Measurements from ENCODE around the gene ACTR5. TPM values are rescaled to one million over a fixed set of nuclear protein-coding genes. Genes with fewer than 3 reads are reported as not detected.
A peak's percentile ranks its signal among the peaks of the same experiment; 100 is the strongest.

Gene ACTR5
- total RNA-seq = 7.3 TPM

- Histone ChIP-seq H3K36me3 (ENCODE audit: control insufficient read depth in 3 of 3, insufficient read depth in 3 of 3, low read length in 3 of 3) (peaks cover 3 to 10% (median 4%) of the 10 kb centered on the region in 3 donors), H3K9me3 (ENCODE audit: control insufficient read depth in 3 of 3, low read length in 3 of 3) (no peaks in the 10 kb centered on the region), H3K27ac (ENCODE audit: low read depth, low read length) (peak within 1 kb of the TSS; percentile 87), H3K9ac (ENCODE audit: low read depth in 1 of 3, low read length in 3 of 3) (peak within 1 kb of the TSS; percentile 88 to 94 (median 91)), H3K27me3 (ENCODE audit: control insufficient read depth in 3 of 3, insufficient read depth in 3 of 3, low read length in 3 of 3) (peaks cover 0 to 6% (median 0%) of the 10 kb centered on the region in 3 donors), H3K4me1 (ENCODE audit: control insufficient read depth in 3 of 3, insufficient read depth in 3 of 3, low read length in 3 of 3) (peaks cover 12 to 21% (median 17%) of the 10 kb centered on the region in 3 donors), H3K4me3 (ENCODE audit: low read length in 3 of 3) (peak within 1 kb of the TSS; percentile 82 to 95 (median 94))
These were observed at the start of gene ACTR5 for GRCh38 chr20:38748097-38748860. Gene ACTR5, plus strand, starts transcription at chr20:38748460. Its CDS starts 19 bp downstream, at chr20:38748479.

- H3K27me3 ChIP-seq (ENCODE audit: control insufficient read depth in 3 of 3, insufficient read depth in 3 of 3, low read length in 3 of 3) = peaks cover 29 to 49% (median 31%) of the 10 kb centered on the region in 3 donors
- no peak overlapping the region for H3K9ac ChIP-seq (ENCODE audit: low read depth in 1 of 3, low read length in 3 of 3)
These were observed 49.7 kb upstream of the ACTR5 start for GRCh38 chr20:38698541-38698940.

GRCh38 chr20:38700141-38700540 lies 48.1 kb upstream of the ACTR5 start:
- no peak overlapping the region for H3K9ac ChIP-seq (ENCODE audit: low read depth in 1 of 3, low read length in 3 of 3)
- H3K36me3 ChIP-seq (ENCODE audit: control insufficient read depth in 3 of 3, insufficient read depth in 3 of 3, low read length in 3 of 3) = no peaks in the 10 kb centered on the region
- H3K4me3 ChIP-seq (ENCODE audit: low read length in 3 of 3) = no peak overlapping the region
- H3K27me3 ChIP-seq (ENCODE audit: control insufficient read depth in 3 of 3, insufficient read depth in 3 of 3, low read length in 3 of 3) = peaks cover 38 to 62% (median 39%) of the 10 kb centered on the region in 3 donors
- no peaks in the 10 kb centered on the region for H3K9me3 ChIP-seq (ENCODE audit: control insufficient read depth in 3 of 3, low read length in 3 of 3)
- H3K4me1 ChIP-seq (ENCODE audit: control insufficient read depth in 3 of 3, insufficient read depth in 3 of 3, low read length in 3 of 3) = no peaks in the 10 kb centered on the region
- H3K27ac ChIP-seq (ENCODE audit: low read depth, low read length) = no peak overlapping the region

More at GRCh38 chr20:38698541-38698940, 49.7 kb upstream of the ACTR5 start:
- Histone ChIP-seq H3K4me1 (ENCODE audit: control insufficient read depth in 3 of 3, insufficient read depth in 3 of 3, low read length in 3 of 3) (no peaks in the 10 kb centered on the region), H3K4me3 (ENCODE audit: low read length in 3 of 3) (no peak overlapping the region), H3K9me3 (ENCODE audit: control insufficient read depth in 3 of 3, low read length in 3 of 3) (no peaks in the 10 kb centered on the region), H3K36me3 (ENCODE audit: control insufficient read depth in 3 of 3, insufficient read depth in 3 of 3, low read length in 3 of 3) (no peaks in the 10 kb centered on the region), H3K27ac (ENCODE audit: low read depth, low read length) (no peak overlapping the region)

- Histone ChIP-seq H3K4me1 (ENCODE audit: control insufficient read depth in 3 of 3, insufficient read depth in 3 of 3, low read length in 3 of 3) (no peaks in the 10 kb centered on the region), H3K4me3 (ENCODE audit: low read length in 3 of 3) (no peak overlapping the region), H3K36me3 (ENCODE audit: control insufficient read depth in 3 of 3, insufficient read depth in 3 of 3, low read length in 3 of 3) (no peaks in the 10 kb centered on the region), H3K9me3 (ENCODE audit: control insufficient read depth in 3 of 3, low read length in 3 of 3) (no peaks in the 10 kb centered on the region), H3K27ac (ENCODE audit: low read depth, low read length) (no peak overlapping the region), H3K9ac (ENCODE audit: low read depth in 1 of 3, low read length in 3 of 3) (no peak overlapping the region), H3K27me3 (ENCODE audit: control insufficient read depth in 3 of 3, insufficient read depth in 3 of 3, low read length in 3 of 3) (peaks cover 40 to 67% (median 41%) of the 10 kb centered on the region in 3 donors)
These were observed 47.3 kb upstream of the ACTR5 start for GRCh38 chr20:38700926-38701325.

- Histone ChIP-seq H3K27me3 (ENCODE audit: control insufficient read depth in 3 of 3, insufficient read depth in 3 of 3, low read length in 3 of 3) (peaks cover 41 to 61% (median 48%) of the 10 kb centered on the region in 3 donors), H3K27ac (ENCODE audit: low read depth, low read length) (no peak overlapping the region), H3K9me3 (ENCODE audit: control insufficient read depth in 3 of 3, low read length in 3 of 3) (no peaks in the 10 kb centered on the region)
These were observed 44.7 kb upstream of the ACTR5 start for GRCh38 chr20:38703526-38703925.

GRCh38 chr20:38704136-38704535 lies 44.1 kb upstream of the ACTR5 start:
- H3K4me3 ChIP-seq (ENCODE audit: low read length in 3 of 3) = no peak overlapping the region
- H3K36me3 ChIP-seq (ENCODE audit: control insufficient read depth in 3 of 3, insufficient read depth in 3 of 3, low read length in 3 of 3) = no peaks in the 10 kb centered on the region
- peaks cover 41 to 55% (median 48%) of the 10 kb centered on the region in 3 donors for H3K27me3 ChIP-seq (ENCODE audit: control insufficient read depth in 3 of 3, insufficient read depth in 3 of 3, low read length in 3 of 3)
- no peaks in the 10 kb centered on the region for H3K4me1 ChIP-seq (ENCODE audit: control insufficient read depth in 3 of 3, insufficient read depth in 3 of 3, low read length in 3 of 3)
- H3K9me3 ChIP-seq (ENCODE audit: control insufficient read depth in 3 of 3, low read length in 3 of 3) = no peaks in the 10 kb centered on the region
- H3K27ac ChIP-seq (ENCODE audit: low read depth, low read length) = no peak overlapping the region
- H3K9ac ChIP-seq (ENCODE audit: low read depth in 1 of 3, low read length in 3 of 3) = no peak overlapping the region

More at GRCh38 chr20:38703526-38703925, 44.7 kb upstream of the ACTR5 start:
- Histone ChIP-seq H3K4me1 (ENCODE audit: control insufficient read depth in 3 of 3, insufficient read depth in 3 of 3, low read length in 3 of 3) (no peaks in the 10 kb centered on the region), H3K4me3 (ENCODE audit: low read length in 3 of 3) (no peak overlapping the region), H3K36me3 (ENCODE audit: control insufficient read depth in 3 of 3, insufficient read depth in 3 of 3, low read length in 3 of 3) (no peaks in the 10 kb centered on the region), H3K9ac (ENCODE audit: low read depth in 1 of 3, low read length in 3 of 3) (no peak overlapping the region)

GRCh38 chr20:38706509-38706908 lies 41.8 kb upstream of the ACTR5 start:
- H3K27ac ChIP-seq (ENCODE audit: low read depth, low read length) = no peak overlapping the region
- H3K4me1 ChIP-seq (ENCODE audit: control insufficient read depth in 3 of 3, insufficient read depth in 3 of 3, low read length in 3 of 3) = no peaks in the 10 kb centered on the region
- no peak overlapping the region for H3K4me3 ChIP-seq (ENCODE audit: low read length in 3 of 3)
- H3K9me3 ChIP-seq (ENCODE audit: control insufficient read depth in 3 of 3, low read length in 3 of 3) = no peaks in the 10 kb centered on the region
- H3K36me3 ChIP-seq (ENCODE audit: control insufficient read depth in 3 of 3, insufficient read depth in 3 of 3, low read length in 3 of 3) = no peaks in the 10 kb centered on the region
- H3K9ac ChIP-seq (ENCODE audit: low read depth in 1 of 3, low read length in 3 of 3) = no peak overlapping the region
- peaks cover 25 to 48% (median 31%) of the 10 kb centered on the region in 3 donors for H3K27me3 ChIP-seq (ENCODE audit: control insufficient read depth in 3 of 3, insufficient read depth in 3 of 3, low read length in 3 of 3)

GRCh38 chr20:38714308-38714707 lies 34.0 kb upstream of the ACTR5 start:
- Histone ChIP-seq H3K27me3 (ENCODE audit: control insufficient read depth in 3 of 3, insufficient read depth in 3 of 3, low read length in 3 of 3) (peaks cover 45 to 54% (median 51%) of the 10 kb centered on the region in 3 donors), H3K4me1 (ENCODE audit: control insufficient read depth in 3 of 3, insufficient read depth in 3 of 3, low read length in 3 of 3) (no peaks in the 10 kb centered on the region), H3K9me3 (ENCODE audit: control insufficient read depth in 3 of 3, low read length in 3 of 3) (no peaks in the 10 kb centered on the region), H3K9ac (ENCODE audit: low read depth in 1 of 3, low read length in 3 of 3) (no peak overlapping the region), H3K4me3 (ENCODE audit: low read length in 3 of 3) (no peak overlapping the region), H3K27ac (ENCODE audit: low read depth, low read length) (no peak overlapping the region), H3K36me3 (ENCODE audit: control insufficient read depth in 3 of 3, insufficient read depth in 3 of 3, low read length in 3 of 3) (no peaks in the 10 kb centered on the region)

- Histone ChIP-seq H3K27me3 (ENCODE audit: control insufficient read depth in 3 of 3, insufficient read depth in 3 of 3, low read length in 3 of 3) (peaks cover 59 to 68% (median 59%) of the 10 kb centered on the region in 3 donors), H3K4me3 (ENCODE audit: low read length in 3 of 3) (no peak overlapping the region), H3K9me3 (ENCODE audit: control insufficient read depth in 3 of 3, low read length in 3 of 3) (no peaks in the 10 kb centered on the region), H3K27ac (ENCODE audit: low read depth, low read length) (no peak overlapping the region), H3K36me3 (ENCODE audit: control insufficient read depth in 3 of 3, insufficient read depth in 3 of 3, low read length in 3 of 3) (no peaks in the 10 kb centered on the region), H3K9ac (ENCODE audit: low read depth in 1 of 3, low read length in 3 of 3) (no peak overlapping the region), H3K4me1 (ENCODE audit: control insufficient read depth in 3 of 3, insufficient read depth in 3 of 3, low read length in 3 of 3) (no peaks in the 10 kb centered on the region)
These were observed 32.6 kb upstream of the ACTR5 start for GRCh38 chr20:38715646-38716045.

- H3K9me3 ChIP-seq (ENCODE audit: control insufficient read depth in 3 of 3, low read length in 3 of 3) = no peaks in the 10 kb centered on the region
- no peak overlapping the region for H3K9ac ChIP-seq (ENCODE audit: low read depth in 1 of 3, low read length in 3 of 3)
- H3K27me3 ChIP-seq (ENCODE audit: control insufficient read depth in 3 of 3, insufficient read depth in 3 of 3, low read length in 3 of 3) = peaks cover 93 to 94% (median 93%) of the 10 kb centered on the region in 3 donors
- peaks cover 3 to 20% (median 10%) of the 10 kb centered on the region in 3 donors for H3K4me1 ChIP-seq (ENCODE audit: control insufficient read depth in 3 of 3, insufficient read depth in 3 of 3, low read length in 3 of 3)
- H3K27ac ChIP-seq (ENCODE audit: low read depth, low read length) = no peak overlapping the region
- no peak overlapping the region for H3K4me3 ChIP-seq (ENCODE audit: low read length in 3 of 3)
- no peaks in the 10 kb centered on the region for H3K36me3 ChIP-seq (ENCODE audit: control insufficient read depth in 3 of 3, insufficient read depth in 3 of 3, low read length in 3 of 3)
These were observed 25.6 kb upstream of the ACTR5 start for GRCh38 chr20:38722683-38723016.
